Activated naive CD8-positive, alpha-beta T cell treated with anti-CD3 and anti-CD28 coated beads, Interleukin-2, amount 10 ng/mL, durations not matched to agents 7 days and 5 days (primary cell): Measurements from ENCODE around the gene LRRC56. TPM values are rescaled to one million over a fixed set of nuclear protein-coding genes. Genes with fewer than 3 reads are reported as not detected.
A peak's percentile ranks its signal among the peaks of the same experiment; 100 is the strongest.

Source experiments
- ATAC-seq: fragments of 150-1000 bp; cut with Tn5 transposase; one replicate; pipeline ENCODE4 v1.10.0; 2021; ENCODE audit warnings: low read depth, moderate library complexity
- POLR2A ChIA-PET: fragments of 350-600 bp; sonication (Branson Sonifier 250); formaldehyde crosslinking; loops from one replicate; lab custom pipeline; 2021; ENCODE audit warnings: antibody characterized with exemption; lab: Charles Lee
- DNase-seq: peaks from one replicate; pipeline ENCODE4 v3.0.0; 2021
- H3K27ac Mint-ChIP-seq: one replicate; pipeline ENCODE4 v1.8.0; 2022; ENCODE audit warnings: mild to moderate bottlenecking, mixed read lengths
- H3K27me3 Mint-ChIP-seq: one replicate; pipeline ENCODE4 v1.8.0; 2022; ENCODE audit warnings: mild to moderate bottlenecking, moderate library complexity, mixed read lengths
- H3K36me3 Mint-ChIP-seq: one replicate; pipeline ENCODE4 v1.8.0; 2021; ENCODE audit warnings: mild to moderate bottlenecking, mixed read lengths
- H3K4me1 Mint-ChIP-seq: one replicate; pipeline ENCODE4 v1.8.0; 2021; ENCODE audit warnings: mixed read lengths
- H3K4me3 Mint-ChIP-seq: one replicate; pipeline ENCODE4 v1.8.0; 2022; ENCODE audit warnings: mild to moderate bottlenecking, moderate library complexity, mixed read lengths
- H3K9me3 Mint-ChIP-seq: one replicate; pipeline ENCODE4 v1.8.0; 2021; ENCODE audit warnings: mixed read lengths
- total RNA-seq, 2 experiments: library from RNA; stranded (reverse); gene quantifications; one replicate each; pipeline ENCODE4 v1.2.3, GENCODE V29; 2021

The LRRC56 gene
- total RNA-seq, 2 experiments from 2014 or later = 4.3 to 4.7 TPM

- no peak for ATAC-seq
- H3K4me1 Mint-ChIP-seq = no peaks in the 10 kb centered on the region
- no peaks in the 10 kb centered on the region for H3K27me3 Mint-ChIP-seq
- DNase-seq = no peak
- POLR2A ChIA-PET = no interaction called here
- H3K36me3 Mint-ChIP-seq = no peaks in the 10 kb centered on the region
- no peak overlapping the region for H3K4me3 Mint-ChIP-seq
- H3K9me3 Mint-ChIP-seq = no peaks in the 10 kb centered on the region
- H3K27ac Mint-ChIP-seq = no peak overlapping the region
Observed at GRCh38 chr11:548700-549603, 11.6 kb downstream of the LRRC56 start.

- no peaks in the 10 kb centered on the region for H3K27me3 Mint-ChIP-seq
- no peak overlapping the region for H3K27ac Mint-ChIP-seq
- no peak overlapping the region for H3K4me3 Mint-ChIP-seq
- H3K36me3 Mint-ChIP-seq = no peaks in the 10 kb centered on the region
- H3K9me3 Mint-ChIP-seq = no peaks in the 10 kb centered on the region
- H3K4me1 Mint-ChIP-seq = no peaks in the 10 kb centered on the region
- peak; percentile 26 for DNase-seq
- POLR2A ChIA-PET = no interaction called here
- ATAC-seq = no peak
Observed at GRCh38 chr11:550021-550745, 12.9 kb downstream of the LRRC56 start.

GRCh38 chr11:550746-551085, 13.4 kb downstream of the LRRC56 start:
- Mint-ChIP-seq H3K4me1 (no peaks in the 10 kb centered on the region), H3K9me3 (no peaks in the 10 kb centered on the region), H3K27ac (no peak overlapping the region), H3K36me3 (no peaks in the 10 kb centered on the region), H3K27me3 (no peaks in the 10 kb centered on the region), H3K4me3 (no peak overlapping the region)
- peak; percentile 22 for DNase-seq
- POLR2A ChIA-PET = no interaction called here
- no peak for ATAC-seq

- Mint-ChIP-seq H3K4me1 (no peaks in the 10 kb centered on the region), H3K27ac (no peak overlapping the region), H3K4me3 (no peak overlapping the region), H3K36me3 (no peaks in the 10 kb centered on the region), H3K27me3 (no peaks in the 10 kb centered on the region), H3K9me3 (no peaks in the 10 kb centered on the region)
- POLR2A ChIA-PET = no interaction called here
- DNase-seq (no peak), ATAC-seq (no peak)
Observed at GRCh38 chr11:551131-551530, 13.8 kb downstream of the LRRC56 start.

GRCh38 chr11:551596-551995, 14.3 kb downstream of the LRRC56 start:
- H3K4me1 Mint-ChIP-seq = peaks cover 2% of the 10 kb centered on the region
- ATAC-seq (no peak), DNase-seq (no peak)
- no peaks in the 10 kb centered on the region for H3K9me3 Mint-ChIP-seq
- H3K27me3 Mint-ChIP-seq = peaks cover 4% of the 10 kb centered on the region
- no peak overlapping the region for H3K4me3 Mint-ChIP-seq
- no peaks in the 10 kb centered on the region for H3K36me3 Mint-ChIP-seq
- POLR2A ChIA-PET = interaction anchor here (0.5 kb wide), 1 partner anchor 9 kb away, joined by 4 read pairs; no protein-coding TSS in a partner anchor
- no peak overlapping the region for H3K27ac Mint-ChIP-seq

GRCh38 chr11:553083-553987, 16.0 kb downstream of the LRRC56 start:
- POLR2A ChIA-PET = interaction anchor here (4.2 kb wide), 1 partner anchor 169 kb away, joined by 26 read pairs; no protein-coding TSS in a partner anchor

GRCh38 chr11:553988-554340, 16.6 kb downstream of the LRRC56 start:
- ATAC-seq (no peak), DNase-seq (no peak)
- Mint-ChIP-seq H3K4me1 (peaks cover 2% of the 10 kb centered on the region), H3K4me3 (no peak overlapping the region), H3K36me3 (no peaks in the 10 kb centered on the region), H3K27ac (no peak overlapping the region), H3K9me3 (no peaks in the 10 kb centered on the region), H3K27me3 (peaks cover 17% of the 10 kb centered on the region)
- POLR2A ChIA-PET = interaction anchor here (1.2 to 4.2 kb wide), 5 partner anchors 18 to 168 kb away, joined by 5 to 26 read pairs (median 11); partner anchors contain the start of genes HRAS, LRRC56, PHRF1 and TMEM80

More at GRCh38 chr11:553083-553987, 16.0 kb downstream of the LRRC56 start:
- H3K27me3 Mint-ChIP-seq = peaks cover 15% of the 10 kb centered on the region
- DNase-seq (no peak), ATAC-seq (no peak)
- peaks cover 2% of the 10 kb centered on the region for H3K4me1 Mint-ChIP-seq
- H3K27ac Mint-ChIP-seq = no peak overlapping the region
- no peaks in the 10 kb centered on the region for H3K9me3 Mint-ChIP-seq
- no peaks in the 10 kb centered on the region for H3K36me3 Mint-ChIP-seq
- no peak overlapping the region for H3K4me3 Mint-ChIP-seq

- POLR2A ChIA-PET = interaction anchor here (1.0 to 4.2 kb wide), 7 partner anchors 18 to 171 kb away, joined by 4 to 26 read pairs (median 7); partner anchors contain the start of genes HRAS, IRF7, LRRC56 and PHRF1
- Mint-ChIP-seq H3K4me3 (peak overlapping the region; percentile 61), H3K27me3 (peaks cover 18% of the 10 kb centered on the region), H3K36me3 (no peaks in the 10 kb centered on the region), H3K9me3 (no peaks in the 10 kb centered on the region), H3K4me1 (peaks cover 2% of the 10 kb centered on the region), H3K27ac (no peak overlapping the region)
- DNase-seq = peak; percentile 84
- peak; percentile 71 for ATAC-seq
Observed at GRCh38 chr11:554428-555226, 17.3 kb downstream of the LRRC56 start.

GRCh38 chr11:555227-555779, 18.0 kb downstream of the LRRC56 start:
- no peaks in the 10 kb centered on the region for H3K9me3 Mint-ChIP-seq
- DNase-seq (peak; percentile 62), ATAC-seq (no peak)
- POLR2A ChIA-PET = interaction anchor here (1.0 to 4.2 kb wide), 11 partner anchors 13 to 193 kb away, joined by 3 to 26 read pairs (median 7); partner anchors contain the start of genes HRAS, IRF7, LRRC56 and PHRF1
- H3K36me3 Mint-ChIP-seq = no peaks in the 10 kb centered on the region
- peaks cover 6% of the 10 kb centered on the region for H3K4me1 Mint-ChIP-seq
- no peak overlapping the region for H3K27ac Mint-ChIP-seq
- peaks cover 18% of the 10 kb centered on the region for H3K27me3 Mint-ChIP-seq
- no peak overlapping the region for H3K4me3 Mint-ChIP-seq

- ATAC-seq = no peak
- no peak for DNase-seq
- H3K27ac Mint-ChIP-seq = no peak overlapping the region
- H3K9me3 Mint-ChIP-seq = no peaks in the 10 kb centered on the region
- peaks cover 18% of the 10 kb centered on the region for H3K27me3 Mint-ChIP-seq
- peak overlapping the region; percentile 22 for H3K4me3 Mint-ChIP-seq
- peaks cover 6% of the 10 kb centered on the region for H3K4me1 Mint-ChIP-seq
- POLR2A ChIA-PET = interaction anchor here (1.2 to 4.2 kb wide), 9 partner anchors 13 to 192 kb away, joined by 3 to 26 read pairs (median 8); partner anchors contain the start of genes IRF7 and PHRF1
- no peaks in the 10 kb centered on the region for H3K36me3 Mint-ChIP-seq
Observed at GRCh38 chr11:555780-556661, 18.7 kb downstream of the LRRC56 start.

- Mint-ChIP-seq H3K27me3 (peaks cover 18% of the 10 kb centered on the region), H3K4me1 (peaks cover 10% of the 10 kb centered on the region), H3K27ac (no peak overlapping the region), H3K9me3 (no peaks in the 10 kb centered on the region), H3K36me3 (no peaks in the 10 kb centered on the region), H3K4me3 (peak overlapping the region; percentile 22)
- POLR2A ChIA-PET = interaction anchor here (1.2 to 4.2 kb wide), 8 partner anchors 12 to 191 kb away, joined by 3 to 26 read pairs (median 8); partner anchors contain the start of genes IRF7 and PHRF1
- ATAC-seq (no peak), DNase-seq (peak; percentile 41)
Observed at GRCh38 chr11:556662-557256, 19.4 kb downstream of the LRRC56 start.
